ENCODE data around the gene SRGAP3. TPM values are rescaled to one million over a fixed set of nuclear protein-coding genes. Genes with fewer than 3 reads are reported as not detected.
A peak's percentile ranks its signal among the peaks of the same experiment; 100 is the strongest.

Gene SRGAP3
- total RNA-seq, 1 donor from 2014 or later, result 68.6 TPM

DNA sequence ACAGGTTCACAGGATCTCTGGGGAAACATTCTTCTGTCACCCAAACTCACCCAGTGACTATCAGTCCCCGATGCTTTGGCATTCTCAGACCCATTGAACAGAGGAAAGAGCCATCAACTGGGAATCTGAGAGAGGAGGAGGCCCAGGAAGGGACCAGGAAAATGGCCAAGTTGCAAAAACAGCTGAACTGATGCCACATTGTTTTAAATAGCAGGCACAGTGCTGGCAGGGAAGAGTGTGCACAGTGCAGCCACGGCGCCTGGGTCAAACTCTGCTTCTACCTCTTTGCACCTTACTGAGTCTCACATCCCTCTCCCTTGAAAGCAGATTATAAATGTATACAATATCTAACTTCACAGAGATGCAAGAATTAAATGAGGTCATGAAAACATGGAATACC lies 66.4 kb downstream of the SRGAP3 start:
- peak overlapping the region; percentile 49 for H3K27ac Mint-ChIP-seq

DNA sequence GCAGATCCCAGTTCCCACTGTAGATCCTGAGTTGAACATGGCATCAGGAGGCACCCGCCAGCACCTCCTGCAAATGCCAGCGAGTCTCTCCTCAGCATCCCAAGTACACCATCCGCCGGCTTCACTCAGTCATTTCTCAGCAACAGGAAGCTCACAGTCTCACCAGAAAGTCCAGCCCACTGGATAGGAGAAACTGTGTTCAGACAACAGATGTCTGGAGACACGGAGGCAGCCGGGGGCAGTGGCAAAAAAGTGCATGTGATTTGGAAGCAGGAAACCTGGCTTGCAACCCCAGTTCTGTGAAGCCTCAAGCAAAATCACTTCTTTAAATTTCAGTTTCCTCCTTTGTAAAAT lies 68.7 kb downstream of the SRGAP3 start:
- Mint-ChIP-seq H3K27me3 (ENCODE audit: low read depth) (no peaks in the 10 kb centered on the region), H3K9me3 (no peaks in the 10 kb centered on the region), H3K4me1 (peaks cover 31% of the 10 kb centered on the region), H3K4me3 (no peak overlapping the region), H3K27ac (peak overlapping the region; percentile 25), H3K36me3 (peaks cover 17% of the 10 kb centered on the region)
- TF ChIP-seq, protein P1, sequence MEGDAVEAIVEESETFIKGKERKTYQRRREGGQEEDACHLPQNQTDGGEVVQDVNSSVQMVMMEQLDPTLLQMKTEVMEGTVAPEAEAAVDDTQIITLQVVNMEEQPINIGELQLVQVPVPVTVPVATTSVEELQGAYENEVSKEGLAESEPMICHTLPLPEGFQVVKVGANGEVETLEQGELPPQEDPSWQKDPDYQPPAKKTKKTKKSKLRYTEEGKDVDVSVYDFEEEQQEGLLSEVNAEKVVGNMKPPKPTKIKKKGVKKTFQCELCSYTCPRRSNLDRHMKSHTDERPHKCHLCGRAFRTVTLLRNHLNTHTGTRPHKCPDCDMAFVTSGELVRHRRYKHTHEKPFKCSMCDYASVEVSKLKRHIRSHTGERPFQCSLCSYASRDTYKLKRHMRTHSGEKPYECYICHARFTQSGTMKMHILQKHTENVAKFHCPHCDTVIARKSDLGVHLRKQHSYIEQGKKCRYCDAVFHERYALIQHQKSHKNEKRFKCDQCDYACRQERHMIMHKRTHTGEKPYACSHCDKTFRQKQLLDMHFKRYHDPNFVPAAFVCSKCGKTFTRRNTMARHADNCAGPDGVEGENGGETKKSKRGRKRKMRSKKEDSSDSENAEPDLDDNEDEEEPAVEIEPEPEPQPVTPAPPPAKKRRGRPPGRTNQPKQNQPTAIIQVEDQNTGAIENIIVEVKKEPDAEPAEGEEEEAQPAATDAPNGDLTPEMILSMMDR (IDR thresholded peaks at IDR 0.05; ENCODE audit: unreplicated experiment), result no peak
- no peak for DNase-seq (ENCODE audit: low spot score in 2 of 2, unreplicated experiment in 2 of 2)

More for the DNA sequence above, 66.4 kb downstream of the SRGAP3 start:
- H3K9me3 Mint-ChIP-seq, result no peaks in the 10 kb centered on the region
- TF ChIP-seq, protein P1 (IDR thresholded peaks at IDR 0.05; ENCODE audit: unreplicated experiment), result no peak
- peaks cover 47% of the 10 kb centered on the region for H3K4me1 Mint-ChIP-seq
- no peaks in the 10 kb centered on the region for H3K27me3 Mint-ChIP-seq (ENCODE audit: low read depth)
- DNase-seq (ENCODE audit: low spot score in 2 of 2, unreplicated experiment in 2 of 2), result no peak
- H3K4me3 Mint-ChIP-seq, result no peak overlapping the region
- H3K36me3 Mint-ChIP-seq, result peaks cover 9% of the 10 kb centered on the region

DNA sequence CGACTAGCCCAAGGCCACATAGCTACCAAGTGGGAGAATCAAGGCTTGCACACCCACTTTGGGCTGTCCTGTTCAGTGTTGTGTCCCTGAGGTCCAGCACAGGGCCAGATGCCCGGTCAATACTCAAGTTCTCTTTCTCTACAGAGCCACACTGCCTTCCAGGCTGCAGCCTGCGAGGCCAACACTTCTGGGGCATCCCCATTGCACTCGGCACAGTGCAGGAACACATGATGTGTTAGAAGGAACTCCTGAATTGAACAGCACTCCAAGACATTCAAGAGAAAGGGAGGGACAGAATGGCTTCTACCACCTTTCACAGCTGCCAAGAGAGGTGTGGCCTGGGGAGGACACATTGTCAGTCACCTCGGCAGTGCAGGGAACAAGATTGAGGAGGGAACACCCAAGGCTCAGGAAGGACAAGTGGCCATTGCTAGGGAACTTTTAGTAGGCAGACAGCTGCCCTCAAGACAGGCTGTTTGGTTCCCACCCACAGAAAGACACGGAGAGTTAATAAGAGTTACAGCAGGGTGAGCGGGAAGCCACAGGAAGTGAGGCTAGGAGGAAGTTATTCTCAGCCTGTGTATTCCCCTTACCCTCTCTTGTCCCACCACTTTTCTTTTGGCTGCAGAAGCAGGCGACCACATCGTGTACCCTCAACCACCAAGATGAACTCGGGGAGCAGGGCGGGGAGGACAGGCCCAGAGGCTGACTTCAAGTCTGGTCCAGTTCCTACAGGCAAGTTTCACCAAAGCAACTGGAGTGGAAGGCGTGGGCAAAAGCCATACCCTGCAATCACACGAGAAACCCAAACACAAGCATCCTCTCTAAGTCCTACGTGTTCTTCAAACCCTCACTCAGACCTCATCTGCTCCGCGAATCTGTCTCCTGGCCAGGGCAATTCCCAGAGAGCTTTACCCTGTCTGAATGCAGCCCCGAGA lies 69.4 kb downstream of the SRGAP3 start:
- H3K27me3 Mint-ChIP-seq (ENCODE audit: low read depth), result no peaks in the 10 kb centered on the region
- no peaks in the 10 kb centered on the region for H3K9me3 Mint-ChIP-seq
- H3K27ac Mint-ChIP-seq, result no peak overlapping the region
- no peak overlapping the region for H3K4me3 Mint-ChIP-seq
- H3K4me1 Mint-ChIP-seq, result peaks cover 35% of the 10 kb centered on the region
- no peak for DNase-seq (ENCODE audit: low spot score in 2 of 2, unreplicated experiment in 2 of 2)
- TF ChIP-seq, protein P1 (IDR thresholded peaks at IDR 0.05; ENCODE audit: unreplicated experiment), result no peak
- peaks cover 17% of the 10 kb centered on the region for H3K36me3 Mint-ChIP-seq

DNA sequence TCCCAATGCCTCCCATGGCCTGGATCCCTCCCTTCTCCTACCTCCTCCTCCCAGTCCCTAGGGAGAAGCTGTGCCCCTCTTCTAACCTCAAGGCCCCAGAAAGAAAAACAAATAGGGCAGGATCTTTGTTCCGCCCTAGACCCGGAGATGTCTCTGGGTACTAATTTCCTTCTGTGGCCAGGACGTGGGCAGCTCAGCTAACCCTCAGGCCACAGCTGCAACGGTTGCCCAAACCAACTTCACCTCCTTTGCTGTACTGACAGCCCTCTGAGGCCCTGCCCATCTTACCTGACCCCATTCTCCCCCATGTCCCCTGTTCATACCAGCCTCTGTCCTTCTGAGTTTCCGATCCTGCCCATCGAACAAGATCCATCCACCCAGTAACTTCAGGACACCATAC lies 70.7 kb downstream of the SRGAP3 start:
- no peaks in the 10 kb centered on the region for H3K27me3 Mint-ChIP-seq (ENCODE audit: low read depth)
- H3K4me1 Mint-ChIP-seq, result peaks cover 29% of the 10 kb centered on the region
- H3K4me3 Mint-ChIP-seq, result no peak overlapping the region
- H3K27ac Mint-ChIP-seq, result no peak overlapping the region
- TF ChIP-seq, protein P1 (IDR thresholded peaks at IDR 0.05; ENCODE audit: unreplicated experiment), result no peak
- no peak for DNase-seq (ENCODE audit: low spot score in 2 of 2, unreplicated experiment in 2 of 2)
- H3K36me3 Mint-ChIP-seq, result peaks cover 17% of the 10 kb centered on the region
- H3K9me3 Mint-ChIP-seq, result no peaks in the 10 kb centered on the region

DNA sequence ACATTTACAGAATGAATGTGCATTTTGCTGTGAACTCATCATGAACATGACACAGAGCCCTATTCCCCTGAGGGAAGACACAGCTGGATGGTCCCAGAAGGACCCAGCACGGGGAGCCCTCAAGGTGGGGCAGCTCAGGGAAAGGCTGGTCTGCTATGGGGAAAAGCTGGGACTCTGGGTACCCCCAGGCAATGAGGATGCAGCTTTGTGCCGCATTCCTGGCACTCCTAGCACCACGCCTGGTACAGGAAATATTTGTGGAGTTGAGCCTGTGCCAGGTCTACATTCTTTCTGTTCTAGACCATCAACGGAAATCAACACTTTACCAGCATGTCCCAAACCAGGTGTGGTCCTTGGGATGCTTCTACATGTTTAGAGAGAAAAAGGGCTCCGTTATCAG lies 74.0 kb downstream of the SRGAP3 start:
- peak overlapping the region; percentile 75 for H3K27ac Mint-ChIP-seq
- H3K36me3 Mint-ChIP-seq, result peaks cover 17% of the 10 kb centered on the region
- H3K9me3 Mint-ChIP-seq, result no peaks in the 10 kb centered on the region
- H3K27me3 Mint-ChIP-seq (ENCODE audit: low read depth), result no peaks in the 10 kb centered on the region
- peaks cover 24% of the 10 kb centered on the region for H3K4me1 Mint-ChIP-seq
- H3K4me3 Mint-ChIP-seq, result no peak overlapping the region
- DNase-seq (ENCODE audit: low spot score in 2 of 2, unreplicated experiment in 2 of 2), result peak in 1 of 2 experiments; percentile 48
- TF ChIP-seq, protein P1 (IDR thresholded peaks at IDR 0.05; ENCODE audit: unreplicated experiment), result no peak
